Dedifferentiated amniotic fluid mesenchymal stem cell (primary cell): ENCODE results near the gene TDP1.
"Not testable (repeated sequence)": the region's sequence is repeated elsewhere in the genome, so short reads cannot be mapped to it uniquely, and the experiment has no call there.

ENCODE experiments used
- DNase-seq: peaks from one replicate; pipeline ENCODE4 v3.0.0-alpha.2; 2016; ENCODE audit errors: extremely low spot score

TDP1 gene

DNA sequence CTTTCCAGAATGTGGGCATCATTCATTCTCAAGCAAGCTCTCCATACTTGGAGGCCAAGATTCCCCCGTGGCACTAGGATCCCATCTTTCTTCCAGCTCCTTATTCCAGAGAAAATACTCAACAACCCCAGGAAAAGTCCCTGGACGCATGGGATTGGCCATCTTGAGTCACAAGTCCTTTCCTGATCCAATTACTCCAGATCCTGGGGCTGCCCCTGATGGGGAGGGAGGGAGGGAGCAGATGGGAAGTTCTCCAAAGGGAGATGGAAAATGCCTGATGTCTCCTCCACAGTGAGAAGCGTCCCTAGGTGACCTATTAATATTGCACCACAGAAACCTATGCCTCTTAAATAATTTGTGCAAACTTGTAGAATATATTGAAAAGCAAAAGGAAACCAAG, 93.7 kb downstream of the TDP1 start:
- no peak for DNase-seq

DNA sequence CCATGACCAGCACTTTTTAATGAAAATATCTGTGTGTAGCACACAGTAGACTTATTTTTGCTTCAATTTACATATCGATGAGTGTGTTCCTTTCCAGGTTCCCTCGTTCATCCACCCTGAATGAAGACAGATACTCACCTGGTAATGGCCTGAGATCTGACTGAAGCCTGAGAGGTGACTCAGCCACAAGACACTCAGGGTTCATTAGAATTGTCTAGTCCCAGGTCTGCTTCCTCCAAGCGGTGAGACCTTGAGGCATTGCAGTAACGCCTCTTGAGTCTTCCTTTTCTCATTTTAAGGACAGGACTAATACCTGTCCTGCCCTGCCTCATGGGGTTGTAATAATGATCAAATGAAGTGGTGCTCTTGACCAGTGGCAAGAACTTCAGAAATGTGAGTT, 94.5 kb downstream of the TDP1 start:
- no peak for DNase-seq

DNA sequence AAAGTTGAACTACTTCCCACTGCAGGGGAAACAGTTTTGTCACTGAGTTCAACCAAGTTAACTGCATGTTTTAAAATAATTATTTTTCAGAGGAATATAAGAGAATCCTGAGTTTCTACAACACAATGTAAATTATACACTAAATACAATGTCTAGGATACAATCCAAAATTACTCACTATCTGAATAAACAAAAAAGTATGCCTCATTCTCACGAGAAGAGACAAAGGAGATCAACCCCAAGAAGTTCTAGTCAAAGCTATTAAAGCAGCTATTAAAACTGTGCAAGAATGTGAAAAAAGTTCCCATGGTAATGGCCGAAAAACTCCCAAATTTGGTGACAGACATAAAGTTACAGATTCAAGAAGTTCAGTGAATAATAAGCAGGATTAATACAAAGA, 97.3 kb downstream of the TDP1 start:
- no peak for DNase-seq

DNA sequence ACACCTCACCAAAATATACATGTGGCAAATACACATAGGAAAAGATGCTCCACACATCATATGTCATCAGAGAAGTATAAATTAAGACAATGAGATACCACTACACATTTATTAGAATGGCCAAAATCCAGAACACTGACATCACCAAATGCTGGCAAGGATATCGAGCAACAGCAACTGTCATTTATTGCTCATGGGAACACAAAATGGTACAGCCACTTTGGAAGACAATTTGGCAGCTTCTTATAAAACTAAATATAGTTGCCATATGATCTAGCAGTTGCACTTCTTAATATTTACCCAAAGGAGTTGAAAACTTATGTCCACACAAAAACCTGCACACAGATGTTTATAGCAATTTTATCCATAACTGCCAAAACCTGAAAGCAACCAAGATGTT, 99.1 kb downstream of the TDP1 start:
- DNase-seq = no peak

DNA sequence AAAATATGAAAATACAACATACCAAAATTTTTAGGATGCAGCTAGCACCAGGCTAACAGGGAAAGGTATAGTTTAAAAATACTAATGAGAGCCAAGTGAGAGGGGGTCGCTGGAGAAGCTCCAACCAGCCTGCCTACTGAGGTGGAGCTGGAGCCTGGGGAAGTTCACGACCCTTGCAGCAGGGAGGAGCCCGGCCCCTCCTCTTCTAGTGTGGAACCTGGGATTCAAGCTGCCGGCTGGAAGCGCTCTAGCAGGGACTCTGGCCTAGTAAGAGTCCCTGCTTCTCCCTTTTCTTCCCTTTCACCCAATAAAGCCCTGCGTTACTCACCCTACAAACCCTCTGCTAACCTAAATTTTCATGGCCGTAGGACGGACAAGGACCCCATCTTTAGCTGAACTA, 101.1 kb downstream of the TDP1 start:
- no peak for DNase-seq

DNA sequence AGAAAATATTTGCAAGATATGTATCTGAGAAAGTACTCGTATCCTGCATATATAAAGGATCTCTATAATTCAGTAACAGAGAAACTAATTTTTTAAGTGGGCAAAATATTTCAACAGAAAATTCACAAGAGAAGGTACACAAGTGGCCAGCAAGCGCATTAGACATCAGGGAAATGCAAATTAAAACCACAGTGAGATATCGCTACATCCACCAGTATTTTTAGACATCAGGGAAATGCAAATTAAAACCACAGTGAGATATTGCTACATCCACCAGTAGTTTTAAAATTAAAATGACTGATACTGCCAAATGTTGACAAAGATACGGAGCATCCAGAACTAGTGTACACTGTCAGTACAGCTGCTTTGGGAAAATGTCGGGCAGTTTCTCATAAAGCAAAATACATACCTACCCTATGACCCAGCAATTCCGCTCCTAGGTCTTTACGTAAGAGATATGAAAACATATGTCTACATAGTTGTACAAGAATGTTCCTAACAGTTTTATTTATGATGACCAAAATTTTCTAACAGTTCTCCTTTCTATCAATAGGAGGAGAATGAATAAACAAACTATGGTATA, 103.2 kb downstream of the TDP1 start:
- DNase-seq = no peak

DNA sequence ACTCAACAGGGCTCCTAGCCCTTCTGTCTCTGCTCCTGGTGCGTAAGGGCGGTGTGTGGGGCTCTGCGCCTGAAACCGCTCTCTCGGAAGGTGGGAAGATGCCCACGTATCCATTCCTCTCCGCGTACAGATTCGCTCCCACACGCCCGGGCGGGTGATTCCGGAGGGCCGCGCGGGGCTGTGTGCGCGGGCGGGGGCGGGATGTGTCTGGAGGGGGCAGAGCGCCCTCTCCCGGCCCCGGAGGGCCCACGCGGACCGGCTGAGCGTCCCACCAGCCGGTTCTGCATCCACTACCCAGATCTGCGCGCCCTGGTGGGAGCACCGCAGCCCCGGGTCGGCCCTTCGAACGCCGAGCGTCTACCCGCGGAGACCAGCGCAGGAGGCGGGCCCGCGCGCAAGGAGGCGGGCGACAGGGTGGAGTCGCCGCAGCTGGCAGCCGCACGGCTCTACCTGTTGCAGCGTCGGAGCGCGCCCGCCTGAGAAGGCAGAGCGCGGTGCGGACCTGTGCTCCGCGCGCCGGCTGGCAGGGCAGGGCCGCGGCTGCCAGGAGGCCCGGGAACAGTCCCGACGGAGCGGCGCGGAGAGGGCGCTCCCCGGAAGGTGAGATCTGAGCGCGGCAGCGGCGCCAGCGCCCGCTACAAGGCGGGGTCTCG, 104.7 kb downstream of the TDP1 start:
- no peak for DNase-seq

DNA sequence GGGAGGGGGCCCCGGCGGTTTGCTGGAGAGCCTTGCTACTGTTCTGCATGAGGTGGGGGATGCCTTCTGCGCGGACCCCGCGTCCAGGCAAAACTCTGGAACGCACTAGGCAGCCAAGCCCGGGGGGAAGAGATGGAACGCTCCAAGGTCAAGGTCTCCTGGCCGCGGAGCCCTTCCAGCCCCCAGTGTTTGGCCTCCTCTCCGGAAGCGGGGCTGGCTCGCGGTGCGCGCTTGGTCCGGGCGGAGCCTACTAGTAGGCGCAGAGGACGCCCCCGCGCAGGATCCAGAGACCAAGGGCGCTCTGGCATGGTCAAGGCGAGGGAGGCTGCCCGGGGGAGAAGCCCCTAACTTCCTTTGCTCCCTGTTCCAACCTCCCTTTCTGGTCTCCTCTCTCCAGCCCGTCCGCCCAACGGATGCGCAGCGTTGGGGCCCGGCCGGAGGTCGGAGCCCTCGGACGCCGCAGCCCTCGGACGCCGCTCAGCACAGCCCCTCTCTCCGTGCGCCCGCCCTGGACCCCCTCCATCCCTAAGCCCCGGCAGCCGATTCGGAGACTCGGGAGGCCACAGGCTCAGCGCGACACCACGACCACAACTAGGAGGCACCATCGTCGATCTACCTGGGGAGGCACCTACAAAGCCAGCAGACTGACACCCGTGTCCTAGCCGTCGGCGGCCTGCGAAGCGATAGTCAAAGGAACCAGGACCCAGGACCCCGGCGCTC, 105.4 kb downstream of the TDP1 start:
- DNase-seq = no peak

DNA sequence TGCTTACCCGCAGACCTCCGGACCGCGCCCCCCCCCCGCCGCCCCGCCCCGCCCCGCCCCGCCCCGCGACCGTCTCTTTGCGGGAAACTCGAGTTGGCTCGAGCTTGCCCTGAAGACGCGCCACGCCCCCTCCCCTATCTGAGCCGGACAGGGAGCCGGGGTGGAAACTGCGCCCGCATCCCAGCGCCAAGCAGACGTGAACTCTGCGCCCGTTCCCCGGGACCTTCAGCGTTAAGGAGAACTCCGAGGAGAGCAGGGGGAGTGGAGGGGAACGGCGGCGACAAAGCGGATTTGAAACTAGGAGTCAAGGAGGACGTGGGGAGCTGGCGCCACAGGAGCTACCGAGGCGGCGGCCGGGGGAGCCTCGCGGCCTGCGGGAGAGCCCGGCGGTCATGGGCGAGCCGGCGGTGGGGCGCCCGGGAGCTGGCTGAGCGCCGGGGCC, 106.0 kb downstream of the TDP1 start, which contains the start of gene KCNK13:
KCNK13 (plus strand) TSS at position 310 of the 442 bp plus-strand sequence. CDS start 212 bp downstream, outside the sequence.
- no peak for DNase-seq

DNA sequence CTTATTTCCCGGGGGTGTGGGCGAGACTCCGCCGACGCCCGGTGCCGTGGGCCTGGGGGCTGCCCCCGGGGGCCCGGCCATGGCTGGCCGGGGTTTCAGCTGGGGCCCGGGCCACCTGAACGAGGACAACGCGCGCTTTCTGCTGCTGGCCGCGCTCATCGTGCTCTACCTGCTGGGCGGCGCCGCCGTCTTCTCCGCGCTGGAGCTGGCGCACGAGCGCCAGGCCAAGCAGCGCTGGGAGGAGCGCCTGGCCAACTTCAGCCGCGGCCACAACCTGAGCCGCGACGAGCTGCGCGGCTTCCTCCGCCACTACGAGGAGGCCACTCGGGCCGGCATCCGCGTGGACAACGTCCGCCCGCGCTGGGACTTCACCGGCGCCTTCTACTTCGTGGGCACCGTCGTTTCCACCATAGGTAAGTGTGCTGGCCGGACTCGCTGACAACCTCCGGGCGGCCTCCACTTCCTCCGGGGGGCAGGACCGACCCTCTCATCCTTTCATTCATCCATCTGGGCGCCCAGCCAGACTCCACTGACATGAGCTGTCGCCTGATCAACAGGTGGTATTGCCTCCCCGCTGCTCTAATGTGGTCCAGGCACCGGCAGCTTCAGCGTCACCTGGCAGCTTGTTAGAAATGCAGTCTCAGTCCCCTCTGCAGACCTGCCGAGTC, 106.5 kb downstream of the TDP1 start:
- no peak for DNase-seq

DNA sequence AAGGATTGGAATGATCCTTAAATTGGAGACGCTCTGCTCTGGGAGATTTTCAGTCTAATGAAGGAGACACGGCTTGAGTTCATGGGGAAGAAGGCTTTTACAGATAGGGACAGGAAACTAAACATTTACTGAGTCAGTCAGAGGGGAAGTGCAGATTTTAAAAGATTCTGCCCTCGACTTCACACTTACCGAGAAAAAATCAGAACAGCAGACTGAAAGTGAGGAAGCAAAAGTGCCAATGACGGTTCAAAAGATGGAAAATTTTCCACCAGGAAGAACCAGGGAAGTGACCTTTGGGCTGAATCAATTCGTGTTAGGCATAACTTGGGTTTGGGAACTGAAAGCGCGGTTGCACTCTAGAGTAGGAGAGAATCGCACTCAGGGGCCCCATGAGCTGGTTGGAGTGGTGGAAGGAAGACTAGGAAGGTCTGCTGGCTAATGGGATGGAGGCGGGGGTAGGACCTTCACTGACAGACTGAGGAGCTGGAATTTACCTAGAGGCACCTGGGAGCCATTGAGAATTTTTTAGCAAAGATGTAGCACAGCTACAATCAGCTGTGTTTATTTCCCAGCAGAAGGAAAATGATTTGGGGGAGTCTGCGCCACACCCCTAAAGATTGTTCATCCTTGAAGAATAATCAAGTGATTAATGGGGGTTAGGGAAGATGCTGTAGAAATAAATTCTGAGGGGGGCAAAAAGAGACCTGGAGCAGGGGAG, 107.3 kb downstream of the TDP1 start:
- no peak for DNase-seq

DNA sequence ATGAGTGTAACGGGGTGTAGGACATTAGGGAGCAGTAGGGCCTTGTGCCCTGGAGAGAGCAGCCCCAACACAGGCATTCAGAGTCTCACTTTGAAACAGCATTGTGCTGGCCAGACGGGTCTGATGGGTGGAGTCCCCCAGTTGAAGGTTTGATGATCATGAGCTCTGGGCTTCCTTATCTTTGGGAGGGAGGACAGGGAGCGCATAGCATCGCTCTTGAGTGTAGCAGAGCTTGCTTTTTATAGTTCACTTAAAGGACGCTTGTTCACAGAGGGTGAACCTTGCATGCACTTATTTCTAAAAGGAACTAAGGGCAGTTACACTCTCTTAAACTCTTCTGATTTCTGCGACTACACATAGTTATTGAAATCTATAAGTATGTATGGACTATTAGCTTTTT, 116.6 kb downstream of the TDP1 start:
- DNase-seq = no peak

DNA sequence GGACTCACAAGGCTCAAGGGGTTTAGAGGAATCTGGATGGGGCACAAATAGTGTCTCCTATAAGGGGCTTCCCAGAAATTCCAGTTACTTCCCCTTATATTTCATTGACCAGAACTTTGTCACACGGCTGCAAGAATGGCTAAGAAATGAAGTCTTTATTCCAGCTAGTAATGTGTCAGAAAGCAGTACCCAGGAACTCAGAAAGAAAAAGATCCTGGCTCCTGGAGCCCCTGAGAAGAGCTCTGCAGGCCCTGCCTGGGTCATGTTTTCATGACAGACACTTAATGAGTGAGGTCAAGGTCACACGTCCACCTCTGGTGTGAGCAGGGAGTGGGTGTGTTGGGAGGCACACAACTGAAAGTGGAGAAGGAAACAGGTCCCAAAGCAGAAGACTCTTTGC, 123.8 kb downstream of the TDP1 start:
- DNase-seq = no peak

DNA sequence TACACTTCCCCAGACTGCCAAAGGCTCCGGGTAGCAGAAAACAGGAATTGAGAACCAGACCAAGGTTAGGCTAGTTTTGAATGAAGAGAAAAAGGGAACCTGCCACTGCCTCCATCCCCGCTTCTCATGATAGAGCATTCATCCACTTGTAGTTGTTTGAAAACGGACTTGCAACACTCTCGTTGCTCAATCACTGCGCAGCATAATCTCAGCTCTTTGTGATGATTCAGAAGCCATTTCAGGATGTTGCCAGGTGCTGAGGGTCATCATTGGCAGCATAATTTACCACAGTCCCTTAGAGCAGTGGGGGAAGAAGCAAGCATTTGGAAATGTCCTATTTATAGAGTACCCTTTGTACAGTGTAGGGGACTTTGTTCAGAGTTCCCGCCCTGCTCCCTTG, 131.7 kb downstream of the TDP1 start:
- DNase-seq = no peak

DNA sequence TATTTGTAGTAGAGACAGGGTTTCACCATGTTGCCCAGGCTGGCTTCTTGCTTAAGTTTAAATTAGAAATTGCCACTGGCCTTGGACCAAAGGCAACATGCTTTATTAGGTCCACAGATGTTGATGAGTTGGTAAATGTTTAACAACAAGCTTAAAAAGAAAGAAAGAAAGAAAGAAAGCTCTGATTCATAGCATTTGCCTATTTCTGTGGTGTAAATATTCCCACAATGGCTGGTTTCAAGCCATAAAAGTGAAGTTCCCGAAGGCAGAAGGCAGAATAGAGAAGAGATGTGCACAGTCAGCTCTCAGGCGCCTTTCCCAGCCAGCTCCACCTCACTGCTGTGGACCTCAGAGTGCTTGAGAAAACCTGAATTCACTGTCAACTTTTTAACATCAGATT, 132.4 kb downstream of the TDP1 start:
- DNase-seq = no peak

DNA sequence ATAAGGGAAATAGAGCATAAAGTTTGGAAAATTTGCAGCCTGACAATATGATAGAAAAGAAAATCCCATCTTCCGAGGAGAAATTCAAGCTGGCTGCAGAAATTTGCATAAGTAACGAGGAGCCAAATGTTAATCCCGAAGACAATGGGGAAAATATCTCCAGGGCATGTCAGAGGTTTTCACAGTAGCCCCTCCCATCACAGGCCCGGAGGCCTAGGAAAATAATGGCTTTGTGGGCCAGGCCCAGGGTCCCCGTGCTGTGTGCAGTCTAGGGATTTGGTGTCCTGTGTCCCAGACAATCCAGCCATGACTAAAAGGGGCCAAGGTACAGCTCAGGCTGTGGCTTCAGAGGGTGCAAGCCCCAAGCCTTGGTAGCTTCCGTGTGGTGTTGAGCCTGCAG, 133.8 kb downstream of the TDP1 start:
- DNase-seq = not testable (repeated sequence)

DNA sequence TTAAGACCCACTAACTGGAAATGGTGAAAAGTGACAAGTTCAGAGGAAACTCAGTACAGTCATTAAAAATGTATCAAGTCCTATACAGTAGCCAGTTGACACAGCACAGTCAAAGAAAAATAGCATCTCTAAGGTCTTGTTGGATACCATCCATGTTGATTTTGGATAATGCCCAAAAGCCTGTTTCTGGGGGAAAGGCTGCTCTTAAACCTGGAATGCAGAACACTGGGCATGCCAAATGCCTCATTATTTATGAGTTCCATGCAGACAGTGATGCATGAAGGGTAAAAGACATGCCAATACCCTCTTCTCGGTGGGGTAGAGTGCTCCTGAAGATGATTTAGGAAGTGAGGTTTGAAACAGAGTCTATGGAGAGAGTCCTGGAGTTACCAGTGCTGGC, 135.7 kb downstream of the TDP1 start:
- DNase-seq = peak; percentile 65

DNA sequence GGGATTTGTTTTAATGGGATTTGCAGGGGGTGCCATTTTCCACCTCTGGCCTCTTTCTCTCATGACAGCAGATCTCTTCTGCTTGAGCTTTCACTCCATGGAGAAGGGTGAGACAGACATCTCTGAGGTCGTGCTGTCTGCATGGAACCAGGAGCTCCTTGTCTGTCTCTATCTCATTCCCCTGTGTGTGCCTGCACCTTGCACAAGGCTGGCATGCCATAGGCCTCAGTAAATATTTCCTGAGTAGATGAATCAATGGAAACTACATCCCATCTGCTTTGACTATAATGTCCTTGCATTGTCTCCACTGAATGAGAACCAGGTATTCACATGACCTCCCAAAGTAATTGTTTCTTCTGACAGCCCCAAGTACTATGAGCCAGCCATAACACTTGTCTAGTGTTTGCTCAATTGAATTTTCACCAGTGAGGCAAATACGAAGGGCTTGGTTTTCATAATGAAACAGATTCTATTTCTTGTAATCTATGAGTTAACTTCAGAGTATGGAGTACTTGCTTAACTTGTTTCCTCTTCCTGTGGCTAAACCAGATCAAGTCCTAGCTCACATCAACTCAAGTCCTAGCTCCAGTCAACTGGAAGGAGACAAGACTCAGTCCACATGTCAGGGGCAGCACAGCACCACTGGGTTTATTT, 138.3 kb downstream of the TDP1 start:
- no peak for DNase-seq
